ENCODE measurements around the gene TRIM33. TPM values are rescaled to one million over a fixed set of nuclear protein-coding genes. Genes with fewer than 3 reads are reported as not detected.
"Not testable (repeated sequence)": the region's sequence is repeated elsewhere in the genome, so short reads cannot be mapped to it uniquely, and the experiment has no call there.

Gene TRIM33
- total and polyA plus RNA-seq, 2 donors (not counting 3 experiments of a cell fraction or from before 2014, with no cell fraction given) = 10.3 to 29.1 TPM

- H3K9me3 ChIP-seq (replicated peaks; ENCODE audit: control insufficient read depth, insufficient read depth, low read length) = no peaks in the 10 kb centered on the region
- no peak overlapping the region for H3K9ac ChIP-seq (replicated peaks; ENCODE audit: extremely low read depth, insufficient read depth, low read length)
- ChIA-PET POLR2A (no interaction called here), CTCF (no interaction called here)
- FAIRE-seq (no peak), DNase-seq (ENCODE audit: low read depth, low spot score) (no peak)
- intact Hi-C loops (cut with micrococcal nuclease) (no loop called here), dilution Hi-C loops (cut with MboI; ENCODE audit: extremely low pct_ligation_motif_present, low sequenced_read_pairs) (no loop called here)
- no TSS peak for BruUV-seq (replicated peaks)
- H4K20me1 ChIP-seq (replicated peaks; ENCODE audit: control insufficient read depth, extremely low read depth, insufficient read depth, low read length) = no peaks in the 10 kb centered on the region
- H3K4me3 ChIP-seq (replicated peaks in 1 of 3; ENCODE audit: insufficient read depth in 1 of 3, low read depth in 1 of 3, low read length in 3 of 3) = no peak overlapping the region
- H3K36me3 ChIP-seq (ENCODE audit: control insufficient read depth in 2 of 2, extremely low read depth in 1 of 2, insufficient read depth in 2 of 2, low read length in 2 of 2) = peaks cover 9 to 13% of the 10 kb centered on the region in 2 experiments
- H3K79me2 ChIP-seq (ENCODE audit: control insufficient read depth, insufficient read depth, low read length) = peaks cover 2% of the 10 kb centered on the region
- H2AFZ ChIP-seq (ENCODE audit: low read depth, low read length) = no peak overlapping the region
- H3K27me3 ChIP-seq (ENCODE audit: control insufficient read depth in 2 of 2, insufficient read depth in 2 of 2, low read length in 2 of 2) = no peaks in the 10 kb centered on the region
- H3K4me2 ChIP-seq (ENCODE audit: insufficient read depth, low read length) = no peak overlapping the region
- H3K9me1 ChIP-seq (replicated peaks; ENCODE audit: control insufficient read depth, extremely low read depth, insufficient read depth, low read length) = no peaks in the 10 kb centered on the region
- TF ChIP-seq POLR2AphosphoS5 (IDR thresholded peaks at IDR 0.05; ENCODE audit: insufficient read depth, low read depth, low read length) (no peak), CTCF (IDR thresholded peaks at IDR 0.05; ENCODE audit: extremely low read depth in 1 of 2, insufficient read depth in 1 of 2, low read depth in 1 of 2, low read length in 2 of 2) (no peak), FOS (IDR thresholded peaks at IDR 0.05; ENCODE audit: borderline replicate concordance, insufficient read depth, low read length) (no peak)
- H3K27ac ChIP-seq (ENCODE audit: insufficient read depth, low read depth, low read length) = no peak overlapping the region
- H3K4me1 ChIP-seq (ENCODE audit: control insufficient read depth, extremely low read depth, insufficient read depth, low read length) = no peaks in the 10 kb centered on the region
Observed at GRCh38 chr1:114423455-114423854, 87.5 kb downstream of the TRIM33 start.

- H3K9me3 ChIP-seq (replicated peaks; ENCODE audit: control insufficient read depth, insufficient read depth, low read length); H3K9ac ChIP-seq (replicated peaks; ENCODE audit: extremely low read depth, insufficient read depth, low read length); intact Hi-C loops (cut with micrococcal nuclease); H3K79me2 ChIP-seq (ENCODE audit: control insufficient read depth, insufficient read depth, low read length); POLR2A ChIA-PET; DNase-seq (ENCODE audit: low read depth, low spot score); dilution Hi-C loops (cut with MboI; ENCODE audit: extremely low pct_ligation_motif_present, low sequenced_read_pairs); H3K27ac ChIP-seq (ENCODE audit: insufficient read depth, low read depth, low read length); H3K4me3 ChIP-seq (replicated peaks in 1 of 3; ENCODE audit: insufficient read depth in 1 of 3, low read depth in 1 of 3, low read length in 3 of 3); H4K20me1 ChIP-seq (replicated peaks; ENCODE audit: control insufficient read depth, extremely low read depth, insufficient read depth, low read length); H3K27me3 ChIP-seq (ENCODE audit: control insufficient read depth in 2 of 2, insufficient read depth in 2 of 2, low read length in 2 of 2); H3K9me1 ChIP-seq (replicated peaks; ENCODE audit: control insufficient read depth, extremely low read depth, insufficient read depth, low read length); H3K4me1 ChIP-seq (ENCODE audit: control insufficient read depth, extremely low read depth, insufficient read depth, low read length); FAIRE-seq; BruUV-seq (replicated peaks); H2AFZ ChIP-seq (ENCODE audit: low read depth, low read length); H3K4me2 ChIP-seq (ENCODE audit: insufficient read depth, low read length): not testable (repeated sequence)
- peaks cover 4 to 14% of the 10 kb centered on the region in 2 experiments for H3K36me3 ChIP-seq (ENCODE audit: control insufficient read depth in 2 of 2, extremely low read depth in 1 of 2, insufficient read depth in 2 of 2, low read length in 2 of 2)
- CTCF ChIA-PET = interaction anchor here (0.9 kb wide), 1 partner anchor 9 kb away, joined by 3 read pairs; no protein-coding TSS in a partner anchor
Observed at GRCh38 chr1:114418948-114419347, 92.1 kb downstream of the TRIM33 start.

All from endothelial cell of umbilical vein (primary cell).